Measurements from ENCODE around the gene UBL4B.

UBL4B gene

DNA sequence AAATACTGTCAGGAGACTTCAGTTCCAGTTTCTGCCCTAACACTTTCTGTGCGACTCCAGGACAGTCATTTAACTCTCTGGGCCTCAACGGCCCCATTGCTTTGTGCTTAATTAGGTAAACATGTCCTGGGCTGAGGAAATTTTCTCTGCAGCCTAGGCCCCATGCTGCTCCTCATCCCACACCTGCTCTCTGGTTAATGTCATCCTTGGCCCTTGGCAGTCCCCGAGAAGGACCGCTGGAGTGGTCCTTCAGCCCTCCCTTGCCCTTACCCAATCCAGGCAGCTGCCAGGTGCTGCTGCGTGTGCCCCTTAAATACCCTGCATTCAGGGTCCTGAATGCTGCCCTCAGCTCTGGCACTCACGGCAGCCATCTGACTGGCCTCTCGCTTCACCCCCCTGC lies 18.7 kb downstream of the UBL4B start:
- peaks cover 19% of the 10 kb centered on the region for H3K27me3 ChIP-seq (ENCODE audit: control insufficient read depth, low read length)
- no peaks in the 10 kb centered on the region for H3F3A ChIP-seq (ENCODE audit: control insufficient read depth, insufficient read depth)
- H3K4me1 ChIP-seq (ENCODE audit: control insufficient read depth, low read length): no peaks in the 10 kb centered on the region
- no peaks in the 10 kb centered on the region for H3K79me2 ChIP-seq (ENCODE audit: control insufficient read depth, low read length)
- H3K4me3 ChIP-seq (ENCODE audit: low read length): no peak overlapping the region
- no peak overlapping the region for H3K27ac ChIP-seq (ENCODE audit: low read depth, low read length)
- no peaks in the 10 kb centered on the region for H3K9me3 ChIP-seq (ENCODE audit: control insufficient read depth, insufficient read depth, low read length)
- no peak overlapping the region for H3K4me2 ChIP-seq (ENCODE audit: low read length)
- no peaks in the 10 kb centered on the region for H4K20me1 ChIP-seq (ENCODE audit: control insufficient read depth, insufficient read depth, low read depth, low read length)
- no peaks in the 10 kb centered on the region for H3K9me2 ChIP-seq (replicated peaks; ENCODE audit: control insufficient read depth, low read length)
- H3K36me3 ChIP-seq (ENCODE audit: control insufficient read depth, low read length): no peaks in the 10 kb centered on the region
- TF ChIP-seq EZH2phosphoT487 (IDR thresholded peaks at IDR 0.05; ENCODE audit: borderline replicate concordance, low read length): no peak
- TF ChIP-seq, protein P1, sequence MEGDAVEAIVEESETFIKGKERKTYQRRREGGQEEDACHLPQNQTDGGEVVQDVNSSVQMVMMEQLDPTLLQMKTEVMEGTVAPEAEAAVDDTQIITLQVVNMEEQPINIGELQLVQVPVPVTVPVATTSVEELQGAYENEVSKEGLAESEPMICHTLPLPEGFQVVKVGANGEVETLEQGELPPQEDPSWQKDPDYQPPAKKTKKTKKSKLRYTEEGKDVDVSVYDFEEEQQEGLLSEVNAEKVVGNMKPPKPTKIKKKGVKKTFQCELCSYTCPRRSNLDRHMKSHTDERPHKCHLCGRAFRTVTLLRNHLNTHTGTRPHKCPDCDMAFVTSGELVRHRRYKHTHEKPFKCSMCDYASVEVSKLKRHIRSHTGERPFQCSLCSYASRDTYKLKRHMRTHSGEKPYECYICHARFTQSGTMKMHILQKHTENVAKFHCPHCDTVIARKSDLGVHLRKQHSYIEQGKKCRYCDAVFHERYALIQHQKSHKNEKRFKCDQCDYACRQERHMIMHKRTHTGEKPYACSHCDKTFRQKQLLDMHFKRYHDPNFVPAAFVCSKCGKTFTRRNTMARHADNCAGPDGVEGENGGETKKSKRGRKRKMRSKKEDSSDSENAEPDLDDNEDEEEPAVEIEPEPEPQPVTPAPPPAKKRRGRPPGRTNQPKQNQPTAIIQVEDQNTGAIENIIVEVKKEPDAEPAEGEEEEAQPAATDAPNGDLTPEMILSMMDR (IDR thresholded peaks at IDR 0.05; ENCODE audit: low read depth, low read length, poor library complexity, severe bottlenecking): no peak

DNA sequence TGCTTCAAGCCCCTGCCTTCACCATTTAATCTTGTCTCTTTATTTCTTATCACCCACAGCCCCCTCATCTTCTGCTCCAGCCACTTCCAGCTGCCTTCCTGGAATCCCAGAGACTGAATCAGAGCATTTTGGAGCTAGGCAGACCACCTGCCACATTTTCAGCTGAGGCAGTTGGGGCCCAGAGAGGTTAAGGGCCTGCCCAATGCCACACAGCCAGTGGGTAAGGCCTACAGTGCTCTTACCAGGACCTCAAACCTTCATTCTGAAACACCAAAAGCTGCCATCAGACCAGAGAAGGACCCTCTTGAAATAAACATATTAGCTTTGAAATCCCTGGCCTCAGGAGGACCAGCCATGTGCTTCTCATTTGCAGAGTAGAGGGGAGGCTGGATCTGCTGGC lies 20.4 kb downstream of the UBL4B start:
- no peaks in the 10 kb centered on the region for H3F3A ChIP-seq (ENCODE audit: control insufficient read depth, insufficient read depth)
- H4K20me1 ChIP-seq (ENCODE audit: control insufficient read depth, insufficient read depth, low read depth, low read length): no peaks in the 10 kb centered on the region
- H3K9me2 ChIP-seq (replicated peaks; ENCODE audit: control insufficient read depth, low read length): no peaks in the 10 kb centered on the region
- H3K79me2 ChIP-seq (ENCODE audit: control insufficient read depth, low read length): no peaks in the 10 kb centered on the region
- peaks cover 33% of the 10 kb centered on the region for H3K27me3 ChIP-seq (ENCODE audit: control insufficient read depth, low read length)
- H3K9me3 ChIP-seq (ENCODE audit: control insufficient read depth, insufficient read depth, low read length): no peaks in the 10 kb centered on the region
- H3K4me2 ChIP-seq (ENCODE audit: low read length): no peak overlapping the region
- H3K27ac ChIP-seq (ENCODE audit: low read depth, low read length): no peak overlapping the region
- no peaks in the 10 kb centered on the region for H3K4me1 ChIP-seq (ENCODE audit: control insufficient read depth, low read length)
- no peak overlapping the region for H3K4me3 ChIP-seq (ENCODE audit: low read length)
- no peaks in the 10 kb centered on the region for H3K36me3 ChIP-seq (ENCODE audit: control insufficient read depth, low read length)
- no peak for TF ChIP-seq EZH2phosphoT487 (IDR thresholded peaks at IDR 0.05; ENCODE audit: borderline replicate concordance, low read length)
- TF ChIP-seq, protein P1 (IDR thresholded peaks at IDR 0.05; ENCODE audit: low read depth, low read length, poor library complexity, severe bottlenecking): no peak

GRCh38 chr1:110133436-110133835 lies 21.2 kb downstream of the UBL4B start:
- H3K27me3 ChIP-seq (ENCODE audit: control insufficient read depth, low read length): peaks cover 35% of the 10 kb centered on the region
- H3F3A ChIP-seq (ENCODE audit: control insufficient read depth, insufficient read depth): no peaks in the 10 kb centered on the region
- H3K79me2 ChIP-seq (ENCODE audit: control insufficient read depth, low read length): no peaks in the 10 kb centered on the region
- H3K9me2 ChIP-seq (replicated peaks; ENCODE audit: control insufficient read depth, low read length): no peaks in the 10 kb centered on the region
- no peaks in the 10 kb centered on the region for H3K4me1 ChIP-seq (ENCODE audit: control insufficient read depth, low read length)
- H4K20me1 ChIP-seq (ENCODE audit: control insufficient read depth, insufficient read depth, low read depth, low read length): no peaks in the 10 kb centered on the region
- no peak overlapping the region for H3K27ac ChIP-seq (ENCODE audit: low read depth, low read length)
- H3K9me3 ChIP-seq (ENCODE audit: control insufficient read depth, insufficient read depth, low read length): no peaks in the 10 kb centered on the region
- no peak for TF ChIP-seq EZH2phosphoT487 (IDR thresholded peaks at IDR 0.05; ENCODE audit: borderline replicate concordance, low read length)
- TF ChIP-seq, protein P1 (IDR thresholded peaks at IDR 0.05; ENCODE audit: low read depth, low read length, poor library complexity, severe bottlenecking): no peak
- H3K36me3 ChIP-seq (ENCODE audit: control insufficient read depth, low read length): no peaks in the 10 kb centered on the region
- H3K4me2 ChIP-seq (ENCODE audit: low read length): no peak overlapping the region
- H3K4me3 ChIP-seq (ENCODE audit: low read length): no peak overlapping the region

Measured in DOHH2 (cell line).